SK-N-SH (cell line): Measurements from ENCODE around the gene ZNF467. TPM values are rescaled to one million over a fixed set of nuclear protein-coding genes. Genes with fewer than 3 reads are reported as not detected.

Experiments
- CTCF ChIA-PET: fragments of 300-600, 350-600 bp; formaldehyde crosslinking; extraction: SDS; loops from one replicate; lab custom pipeline; 2021; lab: Yijun Ruan, JAX
- POLR2A ChIA-PET: fragments of 350-600 bp; sonication (Branson Sonifier 250); formaldehyde crosslinking; extraction: SDS; loops from one replicate; lab custom pipeline; 2020; ENCODE audit warnings: antibody characterized with exemption, inconsistent platforms; lab: Yijun Ruan, JAX
- DNase-seq: peaks from one replicate; pipeline ENCODE4 v3.0.0; 2012
- H2AFZ ChIP-seq: fragments of 200-600 bp; sonication (generic); 2 replicates; pipeline ENCODE4 v1.8.1; 2016; ENCODE audit warnings: antibody characterized with exemption, mild to moderate bottlenecking, low read depth
- H3F3A ChIP-seq: fragments of 200-600 bp; sonication (generic); replicated peaks from 2 replicates; pipeline ENCODE3; 2016; ENCODE audit warnings: antibody characterized with exemption, mild to moderate bottlenecking; ENCODE audit not compliant: insufficient read depth
- H3K27ac ChIP-seq, 2 experiments: fragments of 200-500 bp in 1 of 2; fragments of 200-600 bp in 1 of 2; sonication (Bioruptor generic) in 1 of 2; sonication (generic), shearing (Covaris generic) in 1 of 2; 2 replicates each; pipeline versions ENCODE4 v1.5.1 to v1.6.1; 2014 to 2016; ENCODE audit warnings: low read depth in 2 of 2, inconsistent platforms in 1 of 2, low read length in 1 of 2, mild to moderate bottlenecking in 1 of 2, mixed read lengths in 1 of 2
- H3K27me3 ChIP-seq: fragments of 200-600 bp; sonication (generic), shearing (Covaris generic); 2 replicates; pipeline ENCODE4 v1.6.1; 2016; ENCODE audit warnings: mixed run types; ENCODE audit not compliant: insufficient read depth
- H3K36me3 ChIP-seq, 2 experiments: fragments of 200-500 bp in 1 of 2; fragments of 200-600 bp in 1 of 2; sonication (Bioruptor generic) in 1 of 2; sonication (generic) in 1 of 2; replicated peaks in 1 of 2; 2 replicates each; pipeline versions ENCODE3 to v1.5.1; 2014 to 2016; ENCODE audit warnings: low read length in 1 of 2, mild to moderate bottlenecking in 1 of 2; ENCODE audit not compliant: insufficient read depth in 2 of 2, control insufficient read depth in 1 of 2
- H3K4me1 ChIP-seq, 2 experiments: fragments of 200-500 bp in 1 of 2; fragments of 200-600 bp in 1 of 2; sonication (Bioruptor generic) in 1 of 2; sonication (generic), shearing (Covaris generic) in 1 of 2; 2 replicates each; pipeline versions ENCODE4 v1.5.1 to v1.6.1; 2014 to 2016; ENCODE audit warnings: low read depth in 1 of 2, low read length in 1 of 2, mixed run types in 1 of 2; ENCODE audit not compliant: insufficient read depth in 2 of 2, control insufficient read depth in 1 of 2
- H3K4me2 ChIP-seq: fragments of 200-600 bp; sonication (generic), shearing (Covaris generic); 2 replicates; pipeline ENCODE4 v1.6.1; 2017; ENCODE audit warnings: mixed run types
- H3K4me3 ChIP-seq, 2 experiments: fragments of 200-500 bp in 1 of 2; fragments of 200-600 bp in 1 of 2; sonication (Bioruptor generic) in 1 of 2; sonication (generic), shearing (Covaris generic) in 1 of 2; 2 replicates each; pipeline versions ENCODE4 v1.5.1 to v1.8.1; 2014 to 2016; ENCODE audit warnings: low read depth in 2 of 2, inconsistent platforms in 1 of 2, low read length in 1 of 2, mild to moderate bottlenecking in 1 of 2, mixed read lengths in 1 of 2, moderate library complexity in 1 of 2
- H3K79me2 ChIP-seq: fragments of 200-600 bp; sonication (generic); 2 replicates; pipeline ENCODE4 v1.8.1; 2017; ENCODE audit warnings: mild to moderate bottlenecking; ENCODE audit not compliant: insufficient read depth
- H3K9ac ChIP-seq: fragments of 200-600 bp; sonication (generic); 2 replicates; pipeline ENCODE4 v1.6.1; 2017; ENCODE audit warnings: mixed run types
- H3K9me2 ChIP-seq: fragments of 200-600 bp; sonication (generic); 2 replicates; pipeline ENCODE4 v1.6.1; 2017; ENCODE audit warnings: mixed run types
- H3K9me3 ChIP-seq: fragments of 200-600 bp; sonication (generic); 2 replicates; pipeline ENCODE4 v1.6.1; 2017; ENCODE audit warnings: mixed run types, mild to moderate bottlenecking, moderate library complexity
- H4K20me1 ChIP-seq: fragments of 200-600 bp; sonication (generic); 2 replicates; pipeline ENCODE4 v1.6.1; 2017; ENCODE audit warnings: mild to moderate bottlenecking, mixed run types; ENCODE audit not compliant: insufficient read depth
- ELF1 ChIP-seq: IDR thresholded peaks from 2 replicates; pipeline ENCODE4 v1.4.0; 2012
- EP300 ChIP-seq, 2 experiments: IDR thresholded peaks; 2 replicates each; pipeline versions ENCODE4 v1.4.0 to v1.6.1; 2012; ENCODE audit warnings: borderline replicate concordance in 1 of 2, low read depth in 1 of 2, low read length in 1 of 2
- EZH2phosphoT487 ChIP-seq: fragments of 200-600 bp; sonication (generic); IDR thresholded peaks from 2 replicates; pipeline ENCODE4 v1.6.1; 2017; ENCODE audit warnings: low read depth, mixed run types, mild to moderate bottlenecking, antibody characterized with exemption, moderate library complexity, borderline replicate concordance
- FOXJ3 ChIP-seq: sonication (generic); formaldehyde crosslinking; IDR thresholded peaks from 2 replicates; pipeline ENCODE4 v1.5.1; 2020; ENCODE audit warnings: mild to moderate bottlenecking, missing genetic modification reagents
- FOXM1 ChIP-seq: IDR thresholded peaks from 2 replicates; pipeline ENCODE4 v1.4.0; 2012; ENCODE audit warnings: low read depth, mild to moderate bottlenecking
- GABPA ChIP-seq: IDR thresholded peaks from 2 replicates; pipeline ENCODE4 v1.4.0; 2012; ENCODE audit warnings: low read depth, mild to moderate bottlenecking
- MEF2A ChIP-seq: IDR thresholded peaks from 2 replicates; pipeline ENCODE4 v1.4.0; 2012; ENCODE audit warnings: low read depth, borderline replicate concordance
- MXI1 ChIP-seq: IDR thresholded peaks from 2 replicates; pipeline ENCODE4 v1.6.1; 2012; ENCODE audit warnings: mild to moderate bottlenecking, low read depth, low read length, improper control_type of control experiment
- NFIC ChIP-seq: IDR thresholded peaks from 2 replicates; pipeline ENCODE4 v1.4.0; 2012; ENCODE audit warnings: borderline replicate concordance
- NRF1 ChIP-seq: IDR thresholded peaks from 2 replicates; pipeline ENCODE4 v1.6.1; 2012; ENCODE audit warnings: low read depth, mild to moderate bottlenecking, low read length
- POLR2AphosphoS5 ChIP-seq: IDR thresholded peaks from 2 replicates; pipeline ENCODE4 v1.6.1; 2012; ENCODE audit warnings: low read depth, low read length
- RCOR1 ChIP-seq: fragments of 150-350 bp; IDR thresholded peaks from 2 replicates; pipeline ENCODE4 v1.6.1; 2017; ENCODE audit warnings: antibody characterized with exemption, low read length
- RFX5 ChIP-seq: IDR thresholded peaks from 2 replicates; pipeline ENCODE4 v1.6.1; 2012; ENCODE audit warnings: mild to moderate bottlenecking, improper control_type of control experiment, low read length
- RXRA ChIP-seq: IDR thresholded peaks from 2 replicates; pipeline ENCODE4 v1.4.0; 2012; ENCODE audit warnings: low read depth, mild to moderate bottlenecking, borderline replicate concordance
- SMC3 ChIP-seq: IDR thresholded peaks from 2 replicates; pipeline ENCODE4 v1.6.1; 2012; ENCODE audit warnings: low read depth, low read length, improper control_type of control experiment
- TAF1 ChIP-seq: IDR thresholded peaks from 2 replicates; pipeline ENCODE4 v1.6.1; 2012; ENCODE audit warnings: low read depth, mild to moderate bottlenecking, low read length, moderate library complexity, borderline replicate concordance
- WGBS: methylation state at CpG from one replicate; pipeline ENCODE4 v1.1.6; 2017; ENCODE audit warnings: low lambda C conversion rate; 5-methylcytosine and 5-hydroxymethylcytosine counted together
- polyA plus RNA-seq, 3 experiments: library from polyadenylated mRNA; depleted of rRNA; stranded (reverse); fragments of >200 nt; gene quantifications; 2 replicates each; pipeline ENCODE4 v1.2.3, GENCODE V29; 2012
- TF ChIP-seq, protein P1 (sequence below): IDR thresholded peaks from 2 replicates; pipeline ENCODE4 v1.4.0; 2012; ENCODE audit warnings: low read depth
- TF ChIP-seq, protein P2 (sequence below): fragments of 200-600 bp; sonication (generic); IDR thresholded peaks from 2 replicates; pipeline ENCODE4 v1.6.1; 2017; ENCODE audit warnings: antibody characterized with exemption, mild to moderate bottlenecking, moderate library complexity
- TF ChIP-seq, protein P3 (sequence below): IDR thresholded peaks from 2 replicates; pipeline ENCODE4 v1.6.1; 2012; ENCODE audit warnings: mild to moderate bottlenecking, low read depth, low read length, moderate library complexity

ZNF467 gene
- polyA plus RNA-seq, 1 of the 3 experiments (the other 2 are of a cell fraction) = 4.1 TPM

DNA sequence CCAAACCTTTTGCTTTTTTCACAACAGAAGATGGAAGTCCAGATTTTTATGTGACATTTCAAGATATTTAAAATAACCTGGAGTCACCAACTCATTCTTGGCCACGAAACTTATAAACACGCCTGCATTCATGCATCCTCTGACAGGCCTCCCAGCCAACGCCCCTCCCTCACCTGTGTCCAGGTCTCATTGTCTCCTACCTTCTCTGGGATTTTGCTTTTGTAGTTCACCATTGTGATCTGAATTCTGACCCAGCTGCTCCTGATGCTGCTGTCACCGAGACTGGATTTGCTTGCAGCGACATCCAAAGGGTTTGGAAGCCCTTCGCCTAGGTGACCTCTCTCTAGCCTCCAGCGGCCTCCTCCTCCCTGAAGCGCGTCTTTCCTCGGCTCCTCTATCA is 10.8 kb downstream of the ZNF467 start:
- no peak overlapping the region for H3K27ac ChIP-seq
- no peak overlapping the region for H3K9ac ChIP-seq
- no peaks in the 10 kb centered on the region for H3K9me2 ChIP-seq
- WGBS = 71% methylated on average over 10 of the region's 10 CpGs
- CTCF ChIA-PET = interaction anchor here (0.9 to 6.2 kb wide), 8 partner anchors 7 to 108 kb away, joined by 3 to 51 read pairs (median 6); no protein-coding TSS in a partner anchor
- no peaks in the 10 kb centered on the region for H3K36me3 ChIP-seq
- peaks cover 89% of the 10 kb centered on the region for H3K27me3 ChIP-seq
- no peak for DNase-seq
- H3K9me3 ChIP-seq = no peaks in the 10 kb centered on the region
- no peaks in the 10 kb centered on the region for H4K20me1 ChIP-seq
- no peak overlapping the region for H3K4me2 ChIP-seq
- no peak overlapping the region for H3K4me3 ChIP-seq
- POLR2A ChIA-PET = no interaction called here
- H3K79me2 ChIP-seq = no peaks in the 10 kb centered on the region
- no peaks in the 10 kb centered on the region for H3F3A ChIP-seq
- TF ChIP-seq RCOR1 = no peak
- no peak for TF ChIP-seq SMC3
- TF ChIP-seq, protein P1, sequence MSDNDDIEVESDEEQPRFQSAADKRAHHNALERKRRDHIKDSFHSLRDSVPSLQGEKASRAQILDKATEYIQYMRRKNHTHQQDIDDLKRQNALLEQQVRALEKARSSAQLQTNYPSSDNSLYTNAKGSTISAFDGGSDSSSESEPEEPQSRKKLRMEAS = no peak
- no peak for TF ChIP-seq RXRA
- no peak for TF ChIP-seq TAF1
- no peak for TF ChIP-seq FOXJ3 (CRISPR knock-in tag)
- TF ChIP-seq MEF2A = no peak
- TF ChIP-seq MXI1 = no peak
- no peak for TF ChIP-seq ELF1
- TF ChIP-seq NFIC = no peak
- no peak for TF ChIP-seq FOXM1
- TF ChIP-seq NRF1 = no peak
- no peak for TF ChIP-seq GABPA
- TF ChIP-seq RFX5 = no peak
- TF ChIP-seq EP300 (IDR thresholded peaks at IDR 0.05; ENCODE audit: borderline replicate concordance in 1 of 2, low read depth in 1 of 2, low read length in 1 of 2) = no peak
- H3K4me1 ChIP-seq = peaks cover 0 to 11% of the 10 kb centered on the region in 2 experiments; a peak in 1 of 4 replicates
- H2AFZ ChIP-seq = no peak overlapping the region

DNA sequence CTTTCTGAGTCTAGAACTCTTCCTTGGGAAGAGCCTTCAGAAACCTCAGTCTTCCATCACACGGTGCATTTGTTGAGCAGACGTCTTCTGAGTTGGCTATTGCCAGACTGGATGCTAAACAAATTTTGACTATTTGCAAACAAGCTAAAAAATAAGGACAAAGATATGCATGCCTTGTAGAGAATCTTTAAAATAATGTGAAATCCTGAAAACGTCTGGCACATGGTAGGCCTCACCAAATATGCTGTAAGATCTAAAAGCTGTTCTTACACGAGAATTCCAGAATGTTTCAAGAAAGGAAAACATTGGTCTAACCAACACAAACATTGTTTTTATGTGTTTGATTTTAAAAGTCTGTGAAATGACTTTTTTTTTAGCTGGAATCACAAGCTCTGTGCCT is 11.3 kb downstream of the ZNF467 start:
- H3K9ac ChIP-seq = no peak overlapping the region
- H3K4me3 ChIP-seq = no peak overlapping the region
- TF ChIP-seq POLR2AphosphoS5 = no peak
- TF ChIP-seq EZH2phosphoT487 = no peak
- TF ChIP-seq EP300 (IDR thresholded peaks at IDR 0.05; ENCODE audit: borderline replicate concordance in 1 of 2, low read depth in 1 of 2, low read length in 1 of 2) = no peak
- TF ChIP-seq NFIC = no peak
- TF ChIP-seq, protein P2, sequence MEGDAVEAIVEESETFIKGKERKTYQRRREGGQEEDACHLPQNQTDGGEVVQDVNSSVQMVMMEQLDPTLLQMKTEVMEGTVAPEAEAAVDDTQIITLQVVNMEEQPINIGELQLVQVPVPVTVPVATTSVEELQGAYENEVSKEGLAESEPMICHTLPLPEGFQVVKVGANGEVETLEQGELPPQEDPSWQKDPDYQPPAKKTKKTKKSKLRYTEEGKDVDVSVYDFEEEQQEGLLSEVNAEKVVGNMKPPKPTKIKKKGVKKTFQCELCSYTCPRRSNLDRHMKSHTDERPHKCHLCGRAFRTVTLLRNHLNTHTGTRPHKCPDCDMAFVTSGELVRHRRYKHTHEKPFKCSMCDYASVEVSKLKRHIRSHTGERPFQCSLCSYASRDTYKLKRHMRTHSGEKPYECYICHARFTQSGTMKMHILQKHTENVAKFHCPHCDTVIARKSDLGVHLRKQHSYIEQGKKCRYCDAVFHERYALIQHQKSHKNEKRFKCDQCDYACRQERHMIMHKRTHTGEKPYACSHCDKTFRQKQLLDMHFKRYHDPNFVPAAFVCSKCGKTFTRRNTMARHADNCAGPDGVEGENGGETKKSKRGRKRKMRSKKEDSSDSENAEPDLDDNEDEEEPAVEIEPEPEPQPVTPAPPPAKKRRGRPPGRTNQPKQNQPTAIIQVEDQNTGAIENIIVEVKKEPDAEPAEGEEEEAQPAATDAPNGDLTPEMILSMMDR = no peak
- TF ChIP-seq, protein P3, sequence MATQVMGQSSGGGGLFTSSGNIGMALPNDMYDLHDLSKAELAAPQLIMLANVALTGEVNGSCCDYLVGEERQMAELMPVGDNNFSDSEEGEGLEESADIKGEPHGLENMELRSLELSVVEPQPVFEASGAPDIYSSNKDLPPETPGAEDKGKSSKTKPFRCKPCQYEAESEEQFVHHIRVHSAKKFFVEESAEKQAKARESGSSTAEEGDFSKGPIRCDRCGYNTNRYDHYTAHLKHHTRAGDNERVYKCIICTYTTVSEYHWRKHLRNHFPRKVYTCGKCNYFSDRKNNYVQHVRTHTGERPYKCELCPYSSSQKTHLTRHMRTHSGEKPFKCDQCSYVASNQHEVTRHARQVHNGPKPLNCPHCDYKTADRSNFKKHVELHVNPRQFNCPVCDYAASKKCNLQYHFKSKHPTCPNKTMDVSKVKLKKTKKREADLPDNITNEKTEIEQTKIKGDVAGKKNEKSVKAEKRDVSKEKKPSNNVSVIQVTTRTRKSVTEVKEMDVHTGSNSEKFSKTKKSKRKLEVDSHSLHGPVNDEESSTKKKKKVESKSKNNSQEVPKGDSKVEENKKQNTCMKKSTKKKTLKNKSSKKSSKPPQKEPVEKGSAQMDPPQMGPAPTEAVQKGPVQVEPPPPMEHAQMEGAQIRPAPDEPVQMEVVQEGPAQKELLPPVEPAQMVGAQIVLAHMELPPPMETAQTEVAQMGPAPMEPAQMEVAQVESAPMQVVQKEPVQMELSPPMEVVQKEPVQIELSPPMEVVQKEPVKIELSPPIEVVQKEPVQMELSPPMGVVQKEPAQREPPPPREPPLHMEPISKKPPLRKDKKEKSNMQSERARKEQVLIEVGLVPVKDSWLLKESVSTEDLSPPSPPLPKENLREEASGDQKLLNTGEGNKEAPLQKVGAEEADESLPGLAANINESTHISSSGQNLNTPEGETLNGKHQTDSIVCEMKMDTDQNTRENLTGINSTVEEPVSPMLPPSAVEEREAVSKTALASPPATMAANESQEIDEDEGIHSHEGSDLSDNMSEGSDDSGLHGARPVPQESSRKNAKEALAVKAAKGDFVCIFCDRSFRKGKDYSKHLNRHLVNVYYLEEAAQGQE = no peak
- TF ChIP-seq ELF1 = no peak
- 52% methylated on average over 4 of the region's 4 CpGs for WGBS
- ChIA-PET POLR2A (no interaction called here), CTCF (interaction anchor here (0.9 to 6.2 kb wide), 6 partner anchors 6 to 108 kb away, joined by 3 to 51 read pairs (median 16); no protein-coding TSS in a partner anchor)
- H3K27ac ChIP-seq = no peak overlapping the region
- H3K4me1 ChIP-seq = peaks cover 0 to 11% of the 10 kb centered on the region in 2 experiments; a peak in 1 of 4 replicates
- no peak for DNase-seq
- no peaks in the 10 kb centered on the region for H4K20me1 ChIP-seq
- H3K27me3 ChIP-seq = peaks cover 84% of the 10 kb centered on the region
- H3K36me3 ChIP-seq = no peaks in the 10 kb centered on the region
- H3K79me2 ChIP-seq = no peaks in the 10 kb centered on the region
- H2AFZ ChIP-seq = no peak overlapping the region
- H3K4me2 ChIP-seq = no peak overlapping the region
- H3K9me2 ChIP-seq = no peaks in the 10 kb centered on the region
- H3K9me3 ChIP-seq = no peaks in the 10 kb centered on the region
- no peaks in the 10 kb centered on the region for H3F3A ChIP-seq
